GM12878 (cell line): ENCODE results near the gene FXYD1. TPM values are rescaled to one million over a fixed set of nuclear protein-coding genes. Genes with fewer than 3 reads are reported as not detected.

Source experiments
- ATF7 ChIP-seq: fragments of 450-650 bp; IDR thresholded peaks from 2 replicates; pipeline ENCODE4 v1.6.1; 2016; ENCODE audit warnings: low read depth, mild to moderate bottlenecking
- DPF2 ChIP-seq: fragments of 450-650 bp; IDR thresholded peaks from 2 replicates; pipeline ENCODE4 v1.6.1; 2017; ENCODE audit warnings: mild to moderate bottlenecking
- EGR1 ChIP-seq, 2 experiments: IDR thresholded peaks; 1 replicate in 1 of 2; 2 replicates in 1 of 2; pipeline ENCODE4 v1.6.1; 2011 to 2012; ENCODE audit warnings: low read depth in 2 of 2, low read length in 2 of 2, borderline replicate concordance in 1 of 2, mild to moderate bottlenecking in 1 of 2, moderate library complexity in 1 of 2
- EP300 ChIP-seq, 2 experiments: fragments of 150-350 bp in 1 of 2; IDR thresholded peaks; 2 replicates each; pipeline ENCODE4 v1.6.1; 2011 to 2012; ENCODE audit warnings: low read depth in 2 of 2, low read length in 2 of 2, borderline replicate concordance in 1 of 2, improper control_type of control experiment in 1 of 2, inconsistent platforms in 1 of 2; ENCODE audit not compliant: control insufficient read depth in 1 of 2
- EZH2 ChIP-seq: IDR thresholded peaks from 2 replicates; pipeline ENCODE4 v1.6.1; 2012; ENCODE audit warnings: low read depth, mild to moderate bottlenecking, control low read depth, inconsistent platforms, low read length, borderline replicate concordance; ENCODE audit not compliant: control insufficient read depth
- FOXK2 ChIP-seq: fragments of 450-650 bp; IDR thresholded peaks from 2 replicates; pipeline ENCODE4 v1.6.1; 2017; ENCODE audit warnings: mild to moderate bottlenecking, moderate library complexity
- IKZF2 ChIP-seq, 2 experiments: fragments of 450-650 bp; IDR thresholded peaks; 2 replicates each; pipeline ENCODE4 v1.6.1; 2017; ENCODE audit warnings: mild to moderate bottlenecking in 2 of 2, moderate library complexity in 2 of 2
- IRF4 ChIP-seq: IDR thresholded peaks from 2 replicates; pipeline ENCODE4 v1.6.1; 2011; ENCODE audit warnings: low read depth, low read length
- LARP7 ChIP-seq: fragments of 450-650 bp; IDR thresholded peaks from 2 replicates; pipeline ENCODE4 v1.6.1; 2017; ENCODE audit warnings: mild to moderate bottlenecking
- MYC ChIP-seq: IDR thresholded peaks from 2 replicates; pipeline ENCODE4 v1.6.1; 2011; ENCODE audit warnings: mild to moderate bottlenecking, low read length, moderate library complexity, inconsistent platforms; ENCODE audit not compliant: insufficient read depth, insufficient replicate concordance, insufficient read length, severe bottlenecking
- NBN ChIP-seq: fragments of 450-650 bp; IDR thresholded peaks from 2 replicates; pipeline ENCODE4 v1.6.1; 2016
- NFXL1 ChIP-seq: fragments of 450-650 bp; IDR thresholded peaks from 2 replicates; pipeline ENCODE4 v1.6.1; 2017; ENCODE audit warnings: antibody characterized with exemption, mild to moderate bottlenecking, borderline replicate concordance
- NR2F1 ChIP-seq: fragments of 450-650 bp; conservative IDR thresholded peaks from 2 replicates; pipeline ENCODE4 v1.6.1; 2017; ENCODE audit warnings: mild to moderate bottlenecking
- PAX5 ChIP-seq: IDR thresholded peaks from 2 replicates; pipeline ENCODE4 v1.6.1; 2011; ENCODE audit warnings: low read depth, low read length, borderline replicate concordance
- POLR2A ChIP-seq: IDR thresholded peaks from 2 replicates; pipeline ENCODE4 v1.6.1; 2011; ENCODE audit warnings: low read depth, mild to moderate bottlenecking, low read length
- RELA ChIP-seq: fragments of 450-650 bp; IDR thresholded peaks from 2 replicates; pipeline ENCODE4 v1.8.0; 2014; ENCODE audit warnings: borderline replicate concordance; ENCODE audit not compliant: partially characterized antibody
- SREBF1 ChIP-seq: IDR thresholded peaks from 2 replicates; pipeline ENCODE4 v1.6.1; 2012; ENCODE audit warnings: mild to moderate bottlenecking, low read length
- ZSCAN29 ChIP-seq: fragments of 450-650 bp; IDR thresholded peaks from 2 replicates; pipeline ENCODE4 v1.6.1; 2017; ENCODE audit warnings: mild to moderate bottlenecking, moderate library complexity
- polyA plus RNA-seq, 11 experiments: library from polyadenylated mRNA; depleted of rRNA in 4 of 11; unstranded in 6 of 11; stranded (reverse) in 5 of 11; fragments of >200 nt; fragmentation: Nextera tagmentation in 4 of 11; fragmentation: Illumina TruSeq in 1 of 11; extraction: Ambion mirVana in 4 of 11; extraction: Trizol in 1 of 11; gene quantifications; 1 replicate in 1 of 11; 2 replicates in 10 of 11; pipeline versions ENCODE4 v1.2.1 to v1.2.3, GENCODE V29; 2011 to 2016; ENCODE audit warnings: inconsistent platforms in 2 of 11, missing spikeins in 2 of 11, low read depth in 1 of 11
- total RNA-seq, 4 experiments: library from RNA; depleted of rRNA in 3 of 4; stranded (reverse); fragments of >200 nt in 3 of 4; fragmentation: Illumina TruSeq in 1 of 4; extraction: Trizol in 1 of 4; gene quantifications; 2 replicates each; pipeline versions ENCODE4 v1.2.1 to v1.2.3, GENCODE V29; 2013 to 2021
- TF ChIP-seq, protein P1 (sequence below): fragments of 450-650 bp; IDR thresholded peaks from 2 replicates; pipeline ENCODE4 v1.6.1; 2016; ENCODE audit warnings: mild to moderate bottlenecking, moderate library complexity, borderline replicate concordance
- TF ChIP-seq, protein P2 (sequence below): IDR thresholded peaks from 2 replicates; pipeline ENCODE4 v1.6.1; 2012; ENCODE audit warnings: low read depth, low read length, improper control_type of control experiment
- TF ChIP-seq, protein P3 (sequence below), 3 experiments: IDR thresholded peaks in 2 of 3; conservative IDR thresholded peaks in 1 of 3; 2 replicates each; pipeline ENCODE4 v1.5.1; 2011; ENCODE audit warnings: low read depth in 3 of 3, low read length in 3 of 3, mild to moderate bottlenecking in 3 of 3, control low read depth in 2 of 3, moderate library complexity in 2 of 3, inconsistent platforms in 1 of 3, mixed read lengths in 1 of 3; ENCODE audit not compliant: control insufficient read depth in 2 of 3, insufficient read depth in 1 of 3; ENCODE audit errors: extremely low read depth in 1 of 3

The FXYD1 gene
- total and polyA plus RNA-seq, 10 of the 15 experiments (the other 5 are each of a cell fraction or from before 2014, with no cell fraction given): 0.34 to 1.2 (median 0.49) TPM; not detected in 4

DNA sequence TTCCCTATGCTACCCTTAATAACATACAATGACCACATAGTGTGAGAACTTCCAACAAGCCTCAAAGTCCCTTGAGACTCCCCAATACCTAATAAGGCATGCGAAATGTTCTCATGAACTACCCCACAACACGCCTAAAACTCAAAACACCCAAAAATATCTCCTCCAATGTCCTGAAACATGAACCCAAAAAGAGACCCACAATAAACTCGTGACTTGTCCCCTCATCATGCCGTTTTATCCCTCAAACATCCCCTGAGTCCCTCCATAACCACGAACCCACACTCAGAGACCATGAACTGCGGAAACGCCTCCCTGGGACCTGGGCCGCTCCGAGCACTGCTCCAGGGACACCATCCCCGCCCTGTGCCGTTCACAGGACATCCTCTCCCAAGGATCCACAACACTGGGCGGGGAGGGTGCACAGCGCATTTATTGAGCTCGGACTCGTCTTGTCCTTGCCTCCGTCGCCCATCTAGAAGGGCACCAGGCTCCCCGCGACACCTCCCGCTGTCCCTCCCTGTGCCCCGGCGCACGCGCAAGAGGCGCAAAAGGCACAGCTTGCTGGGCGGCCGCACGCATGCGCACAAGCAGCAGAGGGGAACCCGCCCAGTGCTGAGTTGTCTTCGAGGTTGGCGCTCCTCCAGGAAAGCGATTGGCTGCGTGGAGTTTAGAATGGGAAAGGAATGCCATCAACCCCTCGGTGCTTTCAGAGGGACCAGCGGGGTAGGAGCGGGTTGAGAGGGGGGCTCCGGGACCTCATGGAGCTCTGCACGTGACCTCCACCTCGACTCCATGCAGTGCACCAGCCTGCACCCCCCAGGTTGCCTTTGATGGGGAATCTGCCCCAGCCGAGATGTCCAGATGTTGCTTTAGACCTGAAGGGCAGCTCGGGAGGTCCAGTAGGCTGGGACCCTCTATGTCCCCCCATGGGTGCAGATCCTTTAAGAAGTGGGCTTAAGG lies 14.2 kb upstream of the FXYD1 start (continued):
- TF ChIP-seq, protein P1, sequence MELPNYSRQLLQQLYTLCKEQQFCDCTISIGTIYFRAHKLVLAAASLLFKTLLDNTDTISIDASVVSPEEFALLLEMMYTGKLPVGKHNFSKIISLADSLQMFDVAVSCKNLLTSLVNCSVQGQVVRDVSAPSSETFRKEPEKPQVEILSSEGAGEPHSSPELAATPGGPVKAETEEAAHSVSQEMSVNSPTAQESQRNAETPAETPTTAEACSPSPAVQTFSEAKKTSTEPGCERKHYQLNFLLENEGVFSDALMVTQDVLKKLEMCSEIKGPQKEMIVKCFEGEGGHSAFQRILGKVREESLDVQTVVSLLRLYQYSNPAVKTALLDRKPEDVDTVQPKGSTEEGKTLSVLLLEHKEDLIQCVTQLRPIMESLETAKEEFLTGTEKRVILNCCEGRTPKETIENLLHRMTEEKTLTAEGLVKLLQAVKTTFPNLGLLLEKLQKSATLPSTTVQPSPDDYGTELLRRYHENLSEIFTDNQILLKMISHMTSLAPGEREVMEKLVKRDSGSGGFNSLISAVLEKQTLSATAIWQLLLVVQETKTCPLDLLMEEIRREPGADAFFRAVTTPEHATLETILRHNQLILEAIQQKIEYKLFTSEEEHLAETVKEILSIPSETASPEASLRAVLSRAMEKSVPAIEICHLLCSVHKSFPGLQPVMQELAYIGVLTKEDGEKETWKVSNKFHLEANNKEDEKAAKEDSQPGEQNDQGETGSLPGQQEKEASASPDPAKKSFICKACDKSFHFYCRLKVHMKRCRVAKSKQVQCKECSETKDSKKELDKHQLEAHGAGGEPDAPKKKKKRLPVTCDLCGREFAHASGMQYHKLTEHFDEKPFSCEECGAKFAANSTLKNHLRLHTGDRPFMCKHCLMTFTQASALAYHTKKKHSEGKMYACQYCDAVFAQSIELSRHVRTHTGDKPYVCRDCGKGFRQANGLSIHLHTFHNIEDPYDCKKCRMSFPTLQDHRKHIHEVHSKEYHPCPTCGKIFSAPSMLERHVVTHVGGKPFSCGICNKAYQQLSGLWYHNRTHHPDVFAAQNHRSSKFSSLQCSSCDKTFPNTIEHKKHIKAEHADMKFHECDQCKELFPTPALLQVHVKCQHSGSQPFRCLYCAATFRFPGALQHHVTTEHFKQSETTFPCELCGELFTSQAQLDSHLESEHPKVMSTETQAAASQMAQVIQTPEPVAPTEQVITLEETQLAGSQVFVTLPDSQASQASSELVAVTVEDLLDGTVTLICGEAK: no peak
- TF ChIP-seq, protein P2, sequence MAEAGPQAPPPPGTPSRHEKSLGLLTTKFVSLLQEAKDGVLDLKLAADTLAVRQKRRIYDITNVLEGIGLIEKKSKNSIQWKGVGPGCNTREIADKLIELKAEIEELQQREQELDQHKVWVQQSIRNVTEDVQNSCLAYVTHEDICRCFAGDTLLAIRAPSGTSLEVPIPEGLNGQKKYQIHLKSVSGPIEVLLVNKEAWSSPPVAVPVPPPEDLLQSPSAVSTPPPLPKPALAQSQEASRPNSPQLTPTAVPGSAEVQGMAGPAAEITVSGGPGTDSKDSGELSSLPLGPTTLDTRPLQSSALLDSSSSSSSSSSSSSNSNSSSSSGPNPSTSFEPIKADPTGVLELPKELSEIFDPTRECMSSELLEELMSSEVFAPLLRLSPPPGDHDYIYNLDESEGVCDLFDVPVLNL: no peak
- peak; percentile 83 for TF ChIP-seq POLR2A
- TF ChIP-seq MYC: no peak
- TF ChIP-seq EGR1 (IDR thresholded peaks at IDR 0.05; ENCODE audit: borderline replicate concordance in 1 of 2, low read depth in 2 of 2, low read length in 2 of 2): no peak
- no peak for TF ChIP-seq ZSCAN29
- peak; percentile 67; the same call in 1 of the 2 replicates for TF ChIP-seq DPF2
- TF ChIP-seq NFXL1: no peak
- peak; percentile 63 to 73 for TF ChIP-seq IKZF2 (IDR thresholded peaks at IDR 0.05)
- TF ChIP-seq FOXK2: no peak
- no peak for TF ChIP-seq SREBF1
- TF ChIP-seq IRF4: no peak
- no peak for TF ChIP-seq NR2F1
- TF ChIP-seq LARP7: peak; percentile 64; the same call in 1 of the 2 replicates
- 0 out of 2 replicates have a peak, but pooled peaks have one; percentile 11 for TF ChIP-seq PAX5
- TF ChIP-seq RELA: no peak
- no peak for TF ChIP-seq EP300 (IDR thresholded peaks at IDR 0.05; ENCODE audit: borderline replicate concordance in 1 of 2, control insufficient read depth in 1 of 2, low read depth in 2 of 2, low read length in 2 of 2)
- TF ChIP-seq, protein P3, sequence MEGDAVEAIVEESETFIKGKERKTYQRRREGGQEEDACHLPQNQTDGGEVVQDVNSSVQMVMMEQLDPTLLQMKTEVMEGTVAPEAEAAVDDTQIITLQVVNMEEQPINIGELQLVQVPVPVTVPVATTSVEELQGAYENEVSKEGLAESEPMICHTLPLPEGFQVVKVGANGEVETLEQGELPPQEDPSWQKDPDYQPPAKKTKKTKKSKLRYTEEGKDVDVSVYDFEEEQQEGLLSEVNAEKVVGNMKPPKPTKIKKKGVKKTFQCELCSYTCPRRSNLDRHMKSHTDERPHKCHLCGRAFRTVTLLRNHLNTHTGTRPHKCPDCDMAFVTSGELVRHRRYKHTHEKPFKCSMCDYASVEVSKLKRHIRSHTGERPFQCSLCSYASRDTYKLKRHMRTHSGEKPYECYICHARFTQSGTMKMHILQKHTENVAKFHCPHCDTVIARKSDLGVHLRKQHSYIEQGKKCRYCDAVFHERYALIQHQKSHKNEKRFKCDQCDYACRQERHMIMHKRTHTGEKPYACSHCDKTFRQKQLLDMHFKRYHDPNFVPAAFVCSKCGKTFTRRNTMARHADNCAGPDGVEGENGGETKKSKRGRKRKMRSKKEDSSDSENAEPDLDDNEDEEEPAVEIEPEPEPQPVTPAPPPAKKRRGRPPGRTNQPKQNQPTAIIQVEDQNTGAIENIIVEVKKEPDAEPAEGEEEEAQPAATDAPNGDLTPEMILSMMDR (IDR thresholded peaks at IDR 0.05 in 2 of 3, conservative IDR thresholded peaks at IDR 0.05 in 1 of 3; ENCODE audit: control insufficient read depth in 2 of 3, extremely low read depth in 1 of 3, insufficient read depth in 1 of 3, low read depth in 3 of 3, low read length in 3 of 3): no peak
- 0 out of 2 replicates have a peak, but pooled peaks have one; percentile 51 for TF ChIP-seq ATF7
- no peak for TF ChIP-seq EZH2
- TF ChIP-seq NBN: peak; percentile 91
